GM19455 (cell line): ENCODE measurements around the gene LMBR1L.

Source experiments
- ATAC-seq: cut with Tn5 transposase; IDR thresholded peaks from one replicate; pipeline ENCODE4 v1.9.1; 2021; ENCODE audit not compliant: unreplicated experiment

Gene LMBR1L

GRCh38 chr12:49121047-49121696 lies 10.5 kb upstream of the LMBR1L start:
- no peak for ATAC-seq

DNA sequence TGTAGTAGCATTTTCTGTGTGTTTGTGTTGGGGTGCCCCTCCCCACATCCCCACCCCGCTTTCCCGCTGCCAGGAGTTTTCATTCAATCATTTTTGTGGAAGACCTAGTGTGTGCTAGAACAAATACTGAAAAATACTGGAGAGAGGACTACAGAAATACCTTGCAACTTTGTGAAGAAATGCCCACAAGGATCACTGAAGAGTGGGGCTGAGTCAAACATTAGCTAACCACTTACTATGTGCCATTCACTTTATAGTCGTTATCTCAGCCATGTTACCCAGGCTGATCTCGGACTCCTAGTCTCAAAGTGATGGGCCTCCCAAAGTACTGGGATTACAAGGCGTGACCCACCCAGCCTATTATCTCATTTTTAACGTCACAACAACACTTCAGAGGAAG lies 559 bp upstream of the LMBR1L start:
- no peak for ATAC-seq

DNA sequence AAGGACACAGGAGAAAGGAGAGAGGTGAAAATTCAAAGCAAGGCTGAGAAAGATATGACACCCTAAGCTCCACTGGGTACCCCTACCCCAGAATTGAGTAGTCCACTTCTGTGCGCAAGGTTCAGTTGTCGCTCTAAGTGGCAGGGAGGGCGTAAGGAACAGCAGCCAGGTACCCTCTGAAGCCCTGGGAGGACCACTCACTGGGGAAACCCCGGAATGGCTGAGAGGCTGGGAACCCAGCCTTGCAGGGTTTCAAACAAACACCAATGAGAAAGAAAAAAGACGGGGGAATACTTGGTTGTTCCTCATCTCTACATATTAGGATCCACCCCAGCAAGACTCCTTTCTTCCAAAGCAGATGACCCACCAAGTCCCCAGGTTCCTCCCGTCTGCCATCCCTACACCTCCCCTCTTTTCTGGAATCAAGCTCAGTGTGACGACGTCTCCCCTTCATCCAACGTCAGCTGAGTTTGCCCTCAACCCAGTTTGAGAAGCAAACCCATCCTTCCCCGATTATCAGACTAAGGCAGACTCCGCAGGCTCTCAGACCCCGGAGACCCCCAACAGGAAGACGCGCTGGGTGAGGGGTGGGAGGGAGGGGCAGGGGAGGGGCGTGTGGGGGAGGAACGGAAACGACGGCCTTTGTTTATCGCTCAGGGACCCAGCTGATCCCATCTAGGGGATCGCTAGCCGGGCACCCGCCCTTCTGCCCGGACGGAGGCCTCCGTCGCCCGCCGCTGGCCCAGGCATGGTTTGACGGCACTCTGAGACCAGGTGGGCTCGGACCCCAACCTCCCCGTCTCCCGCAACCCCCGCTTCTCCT lies 795 bp downstream of the LMBR1L start:
- ATAC-seq: no peak

- no peak for ATAC-seq
These were observed 1.7 kb downstream of the LMBR1L start for GRCh38 chr12:49108958-49109404.

DNA sequence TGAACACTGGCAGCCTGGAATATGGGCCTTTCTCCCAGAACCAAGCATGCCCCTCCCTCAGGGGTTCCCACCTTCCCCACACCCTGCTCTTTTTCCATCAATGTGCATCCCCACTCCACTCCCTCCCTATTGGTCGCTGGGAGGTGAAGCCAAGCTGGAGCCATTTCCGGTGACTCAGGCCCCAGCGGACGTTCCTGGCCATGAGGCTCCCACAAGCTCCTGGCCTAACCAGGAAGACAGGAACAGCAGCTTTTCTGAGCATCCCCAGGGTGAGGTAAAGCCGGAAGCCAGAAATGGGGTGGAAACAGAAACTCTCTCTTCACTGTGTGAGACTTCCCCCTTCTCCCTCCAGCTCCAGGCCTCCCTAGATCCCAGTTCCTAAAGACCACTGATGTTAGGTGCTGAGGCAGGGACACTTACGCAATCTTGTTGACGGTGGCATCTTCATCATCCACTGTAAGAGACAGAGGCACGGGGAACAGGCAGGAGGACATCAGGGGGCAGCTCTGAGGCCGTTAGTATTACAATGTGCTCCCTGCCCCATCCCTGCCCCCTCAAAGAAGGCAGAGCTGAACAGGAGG lies 5.1 kb downstream of the LMBR1L start:
- no peak for ATAC-seq

DNA sequence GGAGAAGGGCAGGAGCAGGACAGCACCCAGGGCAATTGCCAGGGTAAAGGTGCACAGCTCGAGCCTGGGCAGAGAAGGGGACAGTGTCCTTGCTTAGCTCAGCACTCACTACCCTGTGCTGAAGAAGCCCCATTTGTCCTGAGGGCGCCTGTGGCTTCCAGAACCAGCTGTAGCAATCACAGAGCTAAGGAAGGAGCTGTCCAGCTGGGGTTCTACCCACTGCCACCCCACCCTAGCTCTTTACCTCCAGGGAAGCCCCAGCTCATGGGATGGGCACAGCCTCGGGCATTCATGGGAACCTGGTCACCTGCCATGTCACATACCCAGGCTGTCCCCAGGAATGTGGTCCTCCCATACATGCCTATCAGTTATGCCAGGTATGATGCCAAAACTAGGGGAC lies 5.8 kb downstream of the LMBR1L start:
- ATAC-seq: no peak

DNA sequence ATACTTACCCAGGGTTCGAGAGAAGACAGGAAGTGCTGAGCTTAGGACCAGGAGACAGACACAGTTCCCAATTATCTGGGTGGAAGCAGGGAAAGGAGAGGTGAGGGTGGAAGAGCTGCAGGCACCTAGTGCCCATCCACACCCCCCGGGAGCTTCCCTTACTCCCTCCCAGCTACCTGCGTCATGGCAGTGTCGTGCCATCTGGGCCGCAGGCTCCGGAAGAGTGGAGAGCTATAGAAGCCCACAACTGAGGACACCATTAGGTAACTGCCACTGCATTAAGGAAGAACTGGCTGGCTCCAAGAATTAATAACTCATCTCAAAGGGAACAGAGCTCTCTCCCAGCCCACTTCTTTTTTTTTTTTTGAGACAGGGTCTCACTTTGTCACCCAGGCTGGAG lies 10.3 kb downstream of the LMBR1L start:
- ATAC-seq: no peak

DNA sequence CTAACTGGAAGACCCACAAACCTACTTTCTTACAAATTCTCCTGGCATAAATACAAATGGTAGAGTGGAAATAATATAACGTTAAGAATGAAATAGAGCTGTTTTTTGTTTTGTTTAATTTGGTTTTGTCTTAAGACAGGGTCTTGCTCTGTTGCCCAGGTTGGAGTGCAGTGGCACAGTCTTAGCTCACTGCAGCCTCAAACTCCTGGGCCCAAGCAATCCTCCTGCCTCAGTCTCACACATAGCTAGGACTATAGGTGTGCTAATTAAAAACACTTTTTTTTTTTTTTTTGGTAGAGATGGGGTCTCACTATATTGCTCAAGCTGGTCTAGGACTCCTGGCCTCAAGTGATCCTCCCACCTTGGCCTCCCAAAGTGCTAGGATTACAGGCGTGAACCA lies 11.9 kb downstream of the LMBR1L start:
- ATAC-seq: no peak

DNA sequence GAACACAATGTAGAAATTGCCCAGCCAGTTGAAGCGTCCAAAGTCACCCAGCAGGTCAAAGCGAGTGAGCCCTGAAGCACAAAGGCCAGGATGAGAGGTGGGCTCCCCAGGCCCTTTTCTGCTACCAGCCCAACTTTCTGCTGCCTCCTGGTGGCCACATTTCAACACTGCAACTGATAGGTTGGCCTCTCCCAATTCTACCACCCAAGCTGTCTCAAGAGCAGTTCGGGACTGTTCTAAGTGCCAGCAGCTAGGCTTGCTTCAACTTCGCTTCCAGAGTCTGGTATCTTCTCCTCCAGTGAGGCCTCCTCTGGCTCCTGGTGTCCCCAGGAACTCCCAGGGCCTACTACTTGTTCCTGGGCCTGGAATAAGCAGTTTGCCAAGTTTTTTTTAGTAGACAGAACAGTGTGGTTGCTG lies 12.6 kb downstream of the LMBR1L start:
- no peak for ATAC-seq

DNA sequence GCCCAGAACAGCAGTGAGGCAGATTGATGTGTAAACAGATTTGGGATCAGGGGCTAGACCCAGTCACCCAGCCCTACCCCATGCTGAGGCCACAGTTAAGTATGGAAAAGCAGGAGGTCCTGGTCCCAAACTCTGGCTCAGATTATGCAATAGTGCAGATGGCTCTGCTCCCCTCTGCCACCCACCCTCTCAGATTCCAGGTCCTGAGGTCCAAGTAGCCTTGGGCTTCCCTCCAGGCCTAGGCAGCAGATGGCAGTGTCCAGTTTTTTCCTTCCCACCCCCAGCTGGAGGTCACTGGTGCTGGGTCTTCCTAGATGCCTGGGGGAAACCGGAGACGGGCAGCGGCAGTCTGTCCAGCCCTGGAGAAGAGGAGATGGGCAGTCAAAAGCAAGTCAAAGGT lies 13.3 kb downstream of the LMBR1L start:
- ATAC-seq: no peak

GRCh38 chr12:49094975-49095365 lies 15.7 kb downstream of the LMBR1L start:
- ATAC-seq: no peak

DNA sequence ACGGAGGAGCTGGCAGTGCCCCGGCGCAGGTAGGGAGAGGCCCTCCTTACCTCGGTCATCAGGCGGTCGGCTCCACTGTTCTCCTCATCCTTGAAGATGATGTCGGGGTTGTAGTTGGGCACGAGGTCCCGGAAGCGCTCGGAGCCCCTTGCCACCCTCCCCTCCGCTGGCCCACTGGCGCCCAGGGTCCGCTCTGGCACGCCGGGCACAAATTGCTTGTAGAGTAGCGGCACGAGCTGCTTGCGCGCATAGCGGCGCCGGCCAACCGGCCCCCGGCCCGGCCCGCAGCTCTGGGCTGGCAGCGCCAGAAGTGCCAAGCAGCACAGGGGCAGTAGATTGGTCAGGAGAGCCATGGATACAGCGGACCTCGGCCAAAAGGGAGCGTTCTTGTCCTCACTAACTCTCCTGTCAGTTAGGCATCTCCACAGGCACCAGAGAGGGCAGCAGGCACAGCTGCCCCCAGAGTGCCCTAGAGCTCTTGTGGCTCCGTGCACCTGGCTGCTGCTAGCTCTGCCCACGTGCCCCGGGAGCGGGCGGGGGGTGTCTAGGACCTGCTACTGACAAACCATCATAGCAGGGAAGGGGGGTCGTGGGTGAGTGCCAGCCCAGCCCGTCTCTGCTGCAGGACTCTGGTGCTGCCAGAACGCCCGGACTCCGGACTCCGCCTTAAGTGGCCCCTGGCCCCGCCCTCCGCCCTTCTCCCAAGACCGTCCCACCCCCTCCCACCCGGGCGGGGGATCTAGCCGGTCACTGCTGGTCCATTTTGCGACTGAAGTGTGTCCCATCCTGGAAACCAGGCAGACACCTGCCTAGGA lies 16.3 kb downstream of the LMBR1L start, which contains the start of gene DHH:
DHH (minus strand) TSS at position 642 of the 815 bp plus-strand sequence; CDS start at position 353, 289 bp downstream.
- no peak for ATAC-seq

DNA sequence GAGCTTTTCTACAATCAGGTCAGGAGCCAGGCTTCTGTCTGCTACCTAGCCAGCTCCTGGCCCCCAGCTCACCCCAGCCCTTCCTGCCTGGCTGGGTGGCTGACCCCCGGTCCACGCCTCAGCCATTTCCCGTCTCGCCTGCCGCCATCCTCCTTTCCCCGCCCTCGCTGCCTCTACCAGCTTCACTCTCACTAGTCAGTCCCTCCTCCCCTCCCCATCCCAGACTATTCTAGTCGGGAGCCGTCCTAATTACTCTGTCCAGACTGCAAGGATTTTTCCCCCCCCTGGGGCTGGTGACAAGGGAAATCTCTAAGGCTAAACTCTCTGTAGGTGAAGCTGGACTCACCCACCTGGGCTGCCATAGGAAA lies 16.9 kb downstream of the LMBR1L start:
- no peak for ATAC-seq

DNA sequence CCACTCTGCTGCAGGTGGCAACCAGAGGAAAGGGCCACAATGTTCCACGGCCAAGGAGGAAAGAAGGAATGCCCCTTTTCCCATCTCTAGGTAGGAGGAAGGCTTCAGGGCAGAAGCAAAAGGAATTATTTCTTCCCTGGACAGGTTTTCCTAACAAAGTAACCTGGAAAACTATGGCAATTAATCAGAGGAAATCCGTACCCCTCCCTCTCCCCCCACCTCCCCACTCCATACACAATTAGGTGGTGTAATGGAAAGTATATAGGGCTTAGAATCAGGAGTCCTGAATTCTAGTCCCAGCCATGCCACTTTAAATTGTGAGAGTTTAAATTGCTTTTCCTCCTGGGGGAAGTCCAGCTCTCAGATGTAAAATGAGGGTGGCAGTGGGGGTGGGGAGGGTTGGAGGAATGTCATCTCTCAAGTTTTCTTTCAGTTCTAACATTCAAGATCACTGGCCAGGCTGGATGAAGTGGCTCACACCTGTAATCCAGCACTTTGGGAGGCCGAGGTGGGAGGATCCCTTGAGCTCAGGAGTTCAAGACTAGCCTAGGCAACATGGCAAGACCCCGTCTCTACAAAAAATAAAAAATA lies 17.7 kb downstream of the LMBR1L start:
- ATAC-seq: no peak

- ATAC-seq: no peak
These were observed 18.4 kb downstream of the LMBR1L start for GRCh38 chr12:49092086-49092815.

- no peak for ATAC-seq
These were observed 18.9 kb downstream of the LMBR1L start for GRCh38 chr12:49091836-49092085.

DNA sequence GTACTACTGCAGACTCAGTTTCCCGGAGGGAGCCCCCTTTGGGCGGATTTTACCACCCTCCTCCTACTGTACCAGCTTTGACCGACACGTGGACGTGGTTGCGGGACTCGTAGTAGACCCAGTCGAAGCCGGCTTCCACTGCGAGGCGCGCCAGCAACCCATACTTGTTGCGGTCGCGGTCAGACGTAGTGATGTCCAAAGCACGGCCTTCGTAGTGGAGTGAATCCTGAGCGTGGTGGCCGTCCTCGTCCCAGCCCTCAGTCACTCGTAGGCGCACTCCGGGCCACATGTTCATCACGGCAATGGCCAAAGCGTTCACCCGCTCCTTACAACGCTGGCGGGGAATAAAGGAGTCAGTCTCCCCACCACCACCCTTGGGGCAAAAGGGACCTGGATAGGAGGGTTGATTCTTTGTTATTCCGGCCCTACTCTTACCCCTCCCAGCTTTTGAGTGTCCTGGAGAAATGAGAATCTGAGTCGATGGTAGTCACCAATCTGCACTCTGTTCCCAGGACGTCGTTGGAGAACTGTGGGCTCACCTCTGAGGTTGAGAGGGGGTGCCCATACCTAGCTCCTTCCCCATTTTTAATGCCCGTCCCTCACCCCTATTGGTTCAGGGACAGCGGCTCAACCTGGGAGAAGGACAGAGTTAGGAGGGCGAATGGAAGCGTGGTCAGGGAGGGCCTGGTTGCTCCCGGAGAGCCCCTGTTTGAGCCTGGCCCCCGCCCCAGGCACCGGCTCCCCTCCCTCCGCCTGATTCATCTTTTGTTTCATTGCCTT lies 19.4 kb downstream of the LMBR1L start:
- no peak for ATAC-seq

GRCh38 chr12:49089821-49090773 lies 20.6 kb downstream of the LMBR1L start:
- ATAC-seq: no peak

DNA sequence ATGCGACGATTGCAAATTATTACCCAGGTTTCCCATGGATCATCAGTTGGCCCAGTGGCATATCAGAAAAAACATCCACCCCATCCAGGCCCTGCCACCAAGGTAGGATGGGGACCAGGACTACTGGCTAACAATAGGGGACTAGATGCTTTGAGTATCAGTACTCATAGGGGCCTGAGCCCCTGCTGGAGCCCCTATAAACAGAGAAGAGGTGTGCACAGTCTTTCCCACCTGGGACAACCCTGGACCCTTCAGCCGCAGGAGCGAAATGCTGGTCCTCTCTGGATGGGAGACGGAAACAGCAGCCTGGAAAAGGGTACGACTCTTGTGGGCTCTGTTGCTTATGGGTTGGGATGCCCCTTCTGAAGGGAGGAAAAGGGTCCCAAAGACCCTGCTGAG lies 21.7 kb downstream of the LMBR1L start:
- no peak for ATAC-seq
